ENCODE data around the gene APEH.

GRCh38 chr3:49653621-49654020 lies 20.5 kb upstream of the APEH start:
- TF ChIP-seq, protein P1, sequence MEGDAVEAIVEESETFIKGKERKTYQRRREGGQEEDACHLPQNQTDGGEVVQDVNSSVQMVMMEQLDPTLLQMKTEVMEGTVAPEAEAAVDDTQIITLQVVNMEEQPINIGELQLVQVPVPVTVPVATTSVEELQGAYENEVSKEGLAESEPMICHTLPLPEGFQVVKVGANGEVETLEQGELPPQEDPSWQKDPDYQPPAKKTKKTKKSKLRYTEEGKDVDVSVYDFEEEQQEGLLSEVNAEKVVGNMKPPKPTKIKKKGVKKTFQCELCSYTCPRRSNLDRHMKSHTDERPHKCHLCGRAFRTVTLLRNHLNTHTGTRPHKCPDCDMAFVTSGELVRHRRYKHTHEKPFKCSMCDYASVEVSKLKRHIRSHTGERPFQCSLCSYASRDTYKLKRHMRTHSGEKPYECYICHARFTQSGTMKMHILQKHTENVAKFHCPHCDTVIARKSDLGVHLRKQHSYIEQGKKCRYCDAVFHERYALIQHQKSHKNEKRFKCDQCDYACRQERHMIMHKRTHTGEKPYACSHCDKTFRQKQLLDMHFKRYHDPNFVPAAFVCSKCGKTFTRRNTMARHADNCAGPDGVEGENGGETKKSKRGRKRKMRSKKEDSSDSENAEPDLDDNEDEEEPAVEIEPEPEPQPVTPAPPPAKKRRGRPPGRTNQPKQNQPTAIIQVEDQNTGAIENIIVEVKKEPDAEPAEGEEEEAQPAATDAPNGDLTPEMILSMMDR (IDR thresholded peaks at IDR 0.05; ENCODE audit: low read depth, low read length): no peak
- TF ChIP-seq EZH2phosphoT487 (IDR thresholded peaks at IDR 0.05; ENCODE audit: low read depth): no peak
